Type B pancreatic cell (in vitro differentiated cells): ENCODE data around the gene DCC. TPM values are rescaled to one million over a fixed set of nuclear protein-coding genes. Genes with fewer than 3 reads are reported as not detected.

Experiments
- DNase-seq: peaks from one replicate; pipeline ENCODE4 v3.0.0; 2021; ENCODE audit warnings: mixed read lengths; ENCODE audit not compliant: unreplicated experiment; ENCODE audit errors: extremely low spot score
- H3K27ac Mint-ChIP-seq: 2 replicates; pipeline ENCODE4 v1.8.0; 2021; ENCODE audit warnings: mild to moderate bottlenecking, mixed read lengths
- H3K27me3 Mint-ChIP-seq: 2 replicates; pipeline ENCODE4 v1.8.0; 2021; ENCODE audit warnings: mixed read lengths
- H3K36me3 Mint-ChIP-seq: 2 replicates; pipeline ENCODE4 v1.8.0; 2021; ENCODE audit warnings: mixed read lengths
- H3K4me1 Mint-ChIP-seq: one replicate; pipeline ENCODE4 v1.8.0; 2021; ENCODE audit warnings: mixed read lengths; ENCODE audit not compliant: unreplicated experiment
- H3K4me3 Mint-ChIP-seq: 2 replicates; pipeline ENCODE4 v1.8.0; 2021; ENCODE audit warnings: mild to moderate bottlenecking, mixed read lengths
- H3K9me3 Mint-ChIP-seq: 2 replicates; pipeline ENCODE4 v1.8.0; 2021; ENCODE audit warnings: mixed read lengths
- long read RNA-seq: library from polyadenylated mRNA; unstranded; transcript quantifications from one replicate; pipeline ENCODE4 v2.0.0, GENCODE V29; 2020
- total RNA-seq: library from RNA; stranded (reverse); gene quantifications from 2 replicates; pipeline ENCODE4 v1.2.1, GENCODE V29; 2021; ENCODE audit warnings: low replicate concordance
- TF ChIP-seq, protein P1 (sequence below): fragments of 200-600 bp; sonication (generic); conservative IDR thresholded peaks from 2 replicates; pipeline ENCODE4 v1.5.0; 2021; ENCODE audit warnings: antibody characterized with exemption, mild to moderate bottlenecking

Gene DCC, protein sequence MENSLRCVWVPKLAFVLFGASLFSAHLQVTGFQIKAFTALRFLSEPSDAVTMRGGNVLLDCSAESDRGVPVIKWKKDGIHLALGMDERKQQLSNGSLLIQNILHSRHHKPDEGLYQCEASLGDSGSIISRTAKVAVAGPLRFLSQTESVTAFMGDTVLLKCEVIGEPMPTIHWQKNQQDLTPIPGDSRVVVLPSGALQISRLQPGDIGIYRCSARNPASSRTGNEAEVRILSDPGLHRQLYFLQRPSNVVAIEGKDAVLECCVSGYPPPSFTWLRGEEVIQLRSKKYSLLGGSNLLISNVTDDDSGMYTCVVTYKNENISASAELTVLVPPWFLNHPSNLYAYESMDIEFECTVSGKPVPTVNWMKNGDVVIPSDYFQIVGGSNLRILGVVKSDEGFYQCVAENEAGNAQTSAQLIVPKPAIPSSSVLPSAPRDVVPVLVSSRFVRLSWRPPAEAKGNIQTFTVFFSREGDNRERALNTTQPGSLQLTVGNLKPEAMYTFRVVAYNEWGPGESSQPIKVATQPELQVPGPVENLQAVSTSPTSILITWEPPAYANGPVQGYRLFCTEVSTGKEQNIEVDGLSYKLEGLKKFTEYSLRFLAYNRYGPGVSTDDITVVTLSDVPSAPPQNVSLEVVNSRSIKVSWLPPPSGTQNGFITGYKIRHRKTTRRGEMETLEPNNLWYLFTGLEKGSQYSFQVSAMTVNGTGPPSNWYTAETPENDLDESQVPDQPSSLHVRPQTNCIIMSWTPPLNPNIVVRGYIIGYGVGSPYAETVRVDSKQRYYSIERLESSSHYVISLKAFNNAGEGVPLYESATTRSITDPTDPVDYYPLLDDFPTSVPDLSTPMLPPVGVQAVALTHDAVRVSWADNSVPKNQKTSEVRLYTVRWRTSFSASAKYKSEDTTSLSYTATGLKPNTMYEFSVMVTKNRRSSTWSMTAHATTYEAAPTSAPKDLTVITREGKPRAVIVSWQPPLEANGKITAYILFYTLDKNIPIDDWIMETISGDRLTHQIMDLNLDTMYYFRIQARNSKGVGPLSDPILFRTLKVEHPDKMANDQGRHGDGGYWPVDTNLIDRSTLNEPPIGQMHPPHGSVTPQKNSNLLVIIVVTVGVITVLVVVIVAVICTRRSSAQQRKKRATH (N-terminal part only)
- total RNA-seq: 5.4 and 11.6 TPM in 2 replicates
- long read RNA-seq, partial matches to known transcripts: 2 of 6 reads
- long read RNA-seq, other reads (novel, unspliced or antisense): 3 of 6 reads

DNA sequence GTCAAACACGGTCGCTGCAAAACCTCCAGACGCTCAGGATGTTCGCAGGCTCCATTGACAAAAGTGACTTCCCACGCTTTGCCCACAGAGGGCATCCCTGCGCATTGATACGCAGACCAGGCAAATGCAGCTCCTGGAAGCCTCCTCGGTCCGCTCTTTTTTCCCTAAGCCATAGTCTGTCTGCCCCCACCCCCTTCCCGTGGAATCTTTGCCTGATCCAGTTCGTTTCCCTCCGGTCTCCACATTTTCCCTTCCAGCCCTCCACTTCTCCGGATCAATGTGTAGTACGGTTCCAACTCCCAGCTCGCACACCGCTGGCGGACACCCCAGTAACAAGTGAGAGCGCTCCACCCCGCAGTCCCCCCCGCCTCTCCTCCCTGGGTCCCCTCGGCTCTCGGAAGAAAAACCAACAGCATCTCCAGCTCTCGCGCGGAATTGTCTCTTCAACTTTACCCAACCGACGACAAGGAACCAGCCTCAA is at the start of gene DCC:
DCC (plus strand) TSS at position 307 of the 481 bp plus-strand sequence. CDS start 591 bp downstream, outside the sequence.
- H3K4me3 Mint-ChIP-seq: no peak within 1 kb of the TSS
- peaks cover 63% of the 10 kb centered on the region for H3K27me3 Mint-ChIP-seq
- H3K4me1 Mint-ChIP-seq: peaks cover 18% of the 10 kb centered on the region
- DNase-seq: peak; percentile 78
- no peaks in the 10 kb centered on the region for H3K36me3 Mint-ChIP-seq
- TF ChIP-seq, protein P1, sequence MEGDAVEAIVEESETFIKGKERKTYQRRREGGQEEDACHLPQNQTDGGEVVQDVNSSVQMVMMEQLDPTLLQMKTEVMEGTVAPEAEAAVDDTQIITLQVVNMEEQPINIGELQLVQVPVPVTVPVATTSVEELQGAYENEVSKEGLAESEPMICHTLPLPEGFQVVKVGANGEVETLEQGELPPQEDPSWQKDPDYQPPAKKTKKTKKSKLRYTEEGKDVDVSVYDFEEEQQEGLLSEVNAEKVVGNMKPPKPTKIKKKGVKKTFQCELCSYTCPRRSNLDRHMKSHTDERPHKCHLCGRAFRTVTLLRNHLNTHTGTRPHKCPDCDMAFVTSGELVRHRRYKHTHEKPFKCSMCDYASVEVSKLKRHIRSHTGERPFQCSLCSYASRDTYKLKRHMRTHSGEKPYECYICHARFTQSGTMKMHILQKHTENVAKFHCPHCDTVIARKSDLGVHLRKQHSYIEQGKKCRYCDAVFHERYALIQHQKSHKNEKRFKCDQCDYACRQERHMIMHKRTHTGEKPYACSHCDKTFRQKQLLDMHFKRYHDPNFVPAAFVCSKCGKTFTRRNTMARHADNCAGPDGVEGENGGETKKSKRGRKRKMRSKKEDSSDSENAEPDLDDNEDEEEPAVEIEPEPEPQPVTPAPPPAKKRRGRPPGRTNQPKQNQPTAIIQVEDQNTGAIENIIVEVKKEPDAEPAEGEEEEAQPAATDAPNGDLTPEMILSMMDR: peak; percentile 73
- peak within 1 kb of the TSS; percentile 51 for H3K27ac Mint-ChIP-seq
- H3K9me3 Mint-ChIP-seq: peaks cover 9% of the 10 kb centered on the region

DNA sequence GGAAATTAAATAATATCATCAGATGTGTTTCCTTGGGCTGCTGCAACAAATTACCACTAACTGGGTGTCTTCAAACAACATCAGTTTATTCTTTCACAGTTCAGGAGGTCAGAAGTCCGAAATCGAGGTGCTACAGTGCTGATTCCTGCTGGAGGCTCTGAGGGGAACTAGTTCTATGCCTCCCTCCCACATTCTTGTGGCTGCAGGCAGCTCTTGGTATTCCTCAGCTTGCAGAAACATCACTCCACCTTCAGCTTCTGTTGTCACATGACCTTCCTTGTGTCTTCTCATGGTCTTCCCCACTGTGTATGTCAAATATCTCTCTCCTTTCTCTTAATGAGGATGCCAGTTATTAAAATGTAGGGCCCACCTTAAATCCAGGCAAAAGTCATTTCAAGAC is 29.3 kb upstream of the DCC start:
- no peak overlapping the region for H3K4me3 Mint-ChIP-seq
- no peaks in the 10 kb centered on the region for H3K36me3 Mint-ChIP-seq
- TF ChIP-seq, protein P1: no peak
- H3K27ac Mint-ChIP-seq: no peak overlapping the region
- peaks cover 14% of the 10 kb centered on the region for H3K4me1 Mint-ChIP-seq
- H3K9me3 Mint-ChIP-seq: no peaks in the 10 kb centered on the region
- no peak for DNase-seq
- peaks cover 8% of the 10 kb centered on the region for H3K27me3 Mint-ChIP-seq

DNA sequence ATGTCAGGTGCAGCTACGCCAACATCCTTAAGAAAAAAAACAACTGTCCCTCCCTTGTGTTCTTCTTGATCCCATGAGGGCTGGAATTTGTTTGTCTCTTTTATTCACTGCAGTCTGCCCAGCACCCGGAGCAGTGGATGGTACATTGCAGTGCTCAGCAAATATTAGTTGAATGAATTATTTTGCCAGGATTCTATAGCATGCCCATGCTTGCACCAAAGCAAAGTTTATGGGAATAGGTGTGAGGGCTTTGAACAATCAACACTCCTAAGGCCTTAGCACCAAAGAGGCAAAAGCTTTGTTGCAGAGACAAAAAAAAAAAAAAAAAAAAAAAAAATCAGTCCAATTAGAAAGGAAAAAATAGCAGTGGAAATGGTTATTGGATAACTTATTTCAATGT is 28.7 kb upstream of the DCC start:
- DNase-seq: no peak
- Mint-ChIP-seq H3K4me3 (no peak overlapping the region), H3K36me3 (no peaks in the 10 kb centered on the region), H3K4me1 (peaks cover 14% of the 10 kb centered on the region), H3K27me3 (peaks cover 9% of the 10 kb centered on the region), H3K27ac (no peak overlapping the region), H3K9me3 (peaks cover under 1% of the 10 kb centered on the region)
- TF ChIP-seq, protein P1: no peak

DNA sequence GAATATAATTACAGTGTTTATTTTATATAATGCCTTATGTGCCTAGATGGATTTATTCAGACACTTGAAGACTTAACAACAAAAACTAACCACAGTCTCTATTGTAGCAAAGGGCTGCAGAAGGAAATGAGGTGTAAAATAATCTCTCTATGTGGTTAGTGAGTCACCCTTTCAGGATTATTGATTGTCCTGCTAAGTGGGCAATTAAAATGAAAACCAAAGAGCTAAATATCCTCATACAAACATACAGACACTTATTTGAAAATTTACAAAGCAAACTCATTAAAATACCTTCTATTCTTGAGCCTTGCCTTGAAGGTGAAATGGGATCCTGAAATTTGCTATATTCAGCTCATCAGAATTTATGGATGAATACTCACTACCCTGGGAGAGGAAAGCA is 27.7 kb upstream of the DCC start:
- TF ChIP-seq, protein P1: no peak
- Mint-ChIP-seq H3K4me1 (peaks cover 14% of the 10 kb centered on the region), H3K4me3 (no peak overlapping the region), H3K9me3 (peaks cover 4% of the 10 kb centered on the region), H3K27me3 (peaks cover 12% of the 10 kb centered on the region), H3K36me3 (no peaks in the 10 kb centered on the region), H3K27ac (no peak overlapping the region)
- DNase-seq: no peak

DNA sequence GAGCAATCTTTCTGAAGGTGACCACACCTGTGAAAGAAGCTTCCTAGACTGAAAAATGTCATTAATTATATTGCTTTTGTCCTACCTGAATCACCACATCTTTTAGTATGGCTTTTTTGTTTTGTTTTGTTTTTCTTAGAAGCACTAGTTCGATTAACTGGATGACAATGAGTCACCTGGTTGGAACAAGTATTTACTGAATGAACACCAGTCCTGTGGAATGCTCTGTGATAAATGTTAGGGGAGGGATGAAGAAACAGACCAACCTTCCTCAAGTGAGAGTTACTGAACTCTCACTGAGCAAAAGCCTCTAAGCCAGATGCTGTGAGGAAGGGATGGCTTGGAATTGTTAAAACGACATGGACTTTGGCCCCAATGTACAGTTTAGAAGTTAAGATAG is 26.8 kb upstream of the DCC start:
- TF ChIP-seq, protein P1: no peak
- DNase-seq: no peak
- Mint-ChIP-seq H3K36me3 (no peaks in the 10 kb centered on the region), H3K27ac (peak overlapping the region; percentile 6), H3K27me3 (peaks cover 12% of the 10 kb centered on the region), H3K4me1 (peaks cover 14% of the 10 kb centered on the region), H3K9me3 (peaks cover 4% of the 10 kb centered on the region), H3K4me3 (no peak overlapping the region)
